Measurements from ENCODE around the gene CNOT6.

CNOT6 gene

DNA sequence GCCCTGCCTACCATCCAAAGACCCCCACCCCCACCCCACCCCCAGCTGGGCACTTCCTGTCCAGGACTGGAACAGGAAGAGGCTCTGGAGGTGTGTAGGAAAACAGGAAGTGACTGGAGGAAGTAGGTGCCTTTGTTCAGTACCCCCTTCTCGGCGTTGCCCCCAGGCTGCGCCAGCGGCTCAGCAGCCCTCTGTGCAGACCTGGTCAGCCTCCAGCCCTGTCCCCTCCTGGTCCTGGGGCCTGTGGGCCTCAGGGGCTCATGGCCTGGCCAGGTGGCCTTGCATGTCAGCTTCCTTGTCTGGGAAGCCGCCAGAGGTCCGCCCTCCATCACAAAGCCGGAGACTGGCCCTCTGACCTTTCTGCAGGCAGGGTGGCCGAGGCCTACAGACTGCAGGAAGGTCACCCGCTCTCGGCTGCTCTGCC lies 129.2 kb downstream of the CNOT6 start:
- H3F3A ChIP-seq (ENCODE audit: insufficient read depth, low read length) = no peaks in the 10 kb centered on the region
- H3K9ac ChIP-seq (ENCODE audit: low read length) = no peak overlapping the region
- no peaks in the 10 kb centered on the region for H3K9me2 ChIP-seq (ENCODE audit: low read depth, low read length)
- H3K27ac ChIP-seq (ENCODE audit: low read depth, low read length, poor library complexity, severe bottlenecking) = no peak overlapping the region
- no peak overlapping the region for H3K4me2 ChIP-seq (ENCODE audit: low read length)
- H3K27me3 ChIP-seq (ENCODE audit: insufficient read depth, low read length) = no peaks in the 10 kb centered on the region
- H3K4me1 ChIP-seq (ENCODE audit: insufficient read depth, low read length, severe bottlenecking) = no peaks in the 10 kb centered on the region
- H3K9me3 ChIP-seq (ENCODE audit: low read length) = no peaks in the 10 kb centered on the region
- no peaks in the 10 kb centered on the region for H3K79me2 ChIP-seq (ENCODE audit: insufficient read depth, low read length)
- TF ChIP-seq CTCF (IDR thresholded peaks at IDR 0.05; ENCODE audit: low read length) (no peak), EZH2 (IDR thresholded peaks at IDR 0.05; ENCODE audit: borderline replicate concordance, low read length) (no peak)
- no peak overlapping the region for H2AFZ ChIP-seq (ENCODE audit: low read length)
- H4K20me1 ChIP-seq (ENCODE audit: insufficient read depth, low read length) = no peaks in the 10 kb centered on the region
- H3K36me3 ChIP-seq (ENCODE audit: insufficient read depth, low read length) = no peaks in the 10 kb centered on the region
- H3K4me3 ChIP-seq (ENCODE audit: low read depth, low read length, poor library complexity, severe bottlenecking) = no peak overlapping the region

- H3K36me3 ChIP-seq (ENCODE audit: insufficient read depth, low read length) = no peaks in the 10 kb centered on the region
- H3K4me3 ChIP-seq (ENCODE audit: low read depth, low read length, poor library complexity, severe bottlenecking) = no peak overlapping the region
- H2AFZ ChIP-seq (ENCODE audit: low read length) = no peak overlapping the region
- H3K4me2 ChIP-seq (ENCODE audit: low read length) = no peak overlapping the region
- H3K9ac ChIP-seq (ENCODE audit: low read length) = no peak overlapping the region
- no peaks in the 10 kb centered on the region for H3K79me2 ChIP-seq (ENCODE audit: insufficient read depth, low read length)
- no peaks in the 10 kb centered on the region for H3K9me2 ChIP-seq (ENCODE audit: low read depth, low read length)
- no peak for TF ChIP-seq EZH2 (IDR thresholded peaks at IDR 0.05; ENCODE audit: borderline replicate concordance, low read length)
- no peak for TF ChIP-seq CTCF (IDR thresholded peaks at IDR 0.05; ENCODE audit: low read length)
- H3K9me3 ChIP-seq (ENCODE audit: low read length) = no peaks in the 10 kb centered on the region
- no peak overlapping the region for H3K27ac ChIP-seq (ENCODE audit: low read depth, low read length, poor library complexity, severe bottlenecking)
- H4K20me1 ChIP-seq (ENCODE audit: insufficient read depth, low read length) = no peaks in the 10 kb centered on the region
- H3K4me1 ChIP-seq (ENCODE audit: insufficient read depth, low read length, severe bottlenecking) = no peaks in the 10 kb centered on the region
- no peaks in the 10 kb centered on the region for H3K27me3 ChIP-seq (ENCODE audit: insufficient read depth, low read length)
- no peaks in the 10 kb centered on the region for H3F3A ChIP-seq (ENCODE audit: insufficient read depth, low read length)
Measured at GRCh38 chr5:180623844-180624243, 129.7 kb downstream of the CNOT6 start.

DNA sequence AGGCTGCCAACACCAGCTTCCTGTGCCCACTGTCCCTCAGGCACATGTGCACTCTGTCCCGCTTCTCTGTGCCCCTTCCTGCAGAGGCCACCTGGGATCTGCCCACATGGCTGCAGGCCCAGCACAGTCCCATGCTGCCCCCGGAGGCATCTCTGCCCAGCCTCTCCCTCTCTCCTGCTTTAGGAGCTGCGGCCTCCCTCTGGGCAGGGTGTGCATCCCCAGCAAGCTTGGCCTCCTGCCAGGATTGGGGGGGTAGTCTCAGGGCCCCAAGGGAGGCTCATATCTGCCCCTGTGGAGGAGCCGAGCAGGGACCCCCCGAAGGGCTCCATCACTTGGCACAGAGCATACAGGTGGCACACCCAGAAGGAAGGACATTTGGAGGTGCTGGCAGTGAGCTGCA lies 130.4 kb downstream of the CNOT6 start:
- Histone ChIP-seq H3K79me2 (ENCODE audit: insufficient read depth, low read length) (no peaks in the 10 kb centered on the region), H3K36me3 (ENCODE audit: insufficient read depth, low read length) (no peaks in the 10 kb centered on the region), H3K4me3 (ENCODE audit: low read depth, low read length, poor library complexity, severe bottlenecking) (no peak overlapping the region), H3F3A (ENCODE audit: insufficient read depth, low read length) (no peaks in the 10 kb centered on the region), H3K4me2 (ENCODE audit: low read length) (no peak overlapping the region), H4K20me1 (ENCODE audit: insufficient read depth, low read length) (no peaks in the 10 kb centered on the region), H3K27ac (ENCODE audit: low read depth, low read length, poor library complexity, severe bottlenecking) (no peak overlapping the region), H2AFZ (ENCODE audit: low read length) (no peak overlapping the region), H3K9me3 (ENCODE audit: low read length) (no peaks in the 10 kb centered on the region), H3K9ac (ENCODE audit: low read length) (no peak overlapping the region), H3K27me3 (ENCODE audit: insufficient read depth, low read length) (no peaks in the 10 kb centered on the region), H3K9me2 (ENCODE audit: low read depth, low read length) (no peaks in the 10 kb centered on the region), H3K4me1 (ENCODE audit: insufficient read depth, low read length, severe bottlenecking) (no peaks in the 10 kb centered on the region)
- TF ChIP-seq EZH2 (IDR thresholded peaks at IDR 0.05; ENCODE audit: borderline replicate concordance, low read length) (no peak), CTCF (IDR thresholded peaks at IDR 0.05; ENCODE audit: low read length) (no peak)

All from OCI-LY1 (cell line).